Hepatocyte (in vitro differentiated cells): ENCODE measurements around the gene TMEM273.

Experiments
- CTCF ChIP-seq: fragments of 200-600 bp; sonication (generic); IDR thresholded peaks from 2 replicates; pipeline ENCODE4 v1.5.1; 2016; ENCODE audit warnings: antibody characterized with exemption, mild to moderate bottlenecking; ENCODE audit not compliant: poor library complexity
- EZH2 ChIP-seq: fragments of 200-600 bp; sonication (generic); IDR thresholded peaks from 2 replicates; pipeline ENCODE4 v1.6.1; 2016; ENCODE audit warnings: antibody characterized with exemption, mild to moderate bottlenecking, borderline replicate concordance

GRCh38 chr10:49157229-49157628 is 31.0 kb downstream of the TMEM273 start:
- TF ChIP-seq CTCF (no peak), EZH2 (no peak)
